GM11168 (cell line): ENCODE results near the gene AMIGO3.

Experiments
- in situ Hi-C: fragments of 300-500 bp; cut with MboI; formaldehyde crosslinking; loops from one replicate; pipeline ENCODE4 v1.12.0; 2022; ENCODE audit warnings: low sequenced_read_pairs; ENCODE audit not compliant: unreplicated experiment

Gene AMIGO3

DNA sequence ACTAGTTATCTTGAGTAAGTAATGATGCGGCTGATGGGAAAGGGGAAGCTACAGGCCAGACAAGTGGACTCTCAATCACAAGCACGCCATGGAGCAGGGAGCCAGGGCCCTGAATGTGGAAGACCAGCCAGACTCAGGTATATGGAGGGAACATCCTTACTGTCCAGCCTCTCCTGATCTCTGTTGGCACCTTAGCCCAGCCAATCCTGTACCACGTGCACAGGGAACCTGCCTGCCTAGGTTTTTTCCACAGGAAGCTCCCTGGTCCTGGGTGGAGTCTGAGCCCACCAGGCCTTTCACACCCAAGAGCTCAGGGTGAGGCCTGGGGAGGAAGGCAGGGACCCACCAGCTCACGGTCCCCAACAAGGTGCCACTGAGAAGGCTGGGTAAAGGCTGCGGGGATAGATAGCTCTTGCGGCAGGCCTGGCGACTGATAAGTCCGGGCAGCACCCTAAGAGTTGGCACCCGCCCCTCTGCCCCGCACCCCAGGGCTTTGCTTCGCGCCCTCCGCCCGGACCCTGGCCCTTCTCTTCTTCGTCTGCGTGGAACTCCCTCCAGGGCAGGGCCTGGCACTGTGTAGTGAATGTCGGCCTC lies 46.3 kb downstream of the AMIGO3 start:
- in situ Hi-C loops: no loop called here

- in situ Hi-C loops: no loop called here
Observed at GRCh38 chr3:49671291-49672288, 47.9 kb downstream of the AMIGO3 start.

DNA sequence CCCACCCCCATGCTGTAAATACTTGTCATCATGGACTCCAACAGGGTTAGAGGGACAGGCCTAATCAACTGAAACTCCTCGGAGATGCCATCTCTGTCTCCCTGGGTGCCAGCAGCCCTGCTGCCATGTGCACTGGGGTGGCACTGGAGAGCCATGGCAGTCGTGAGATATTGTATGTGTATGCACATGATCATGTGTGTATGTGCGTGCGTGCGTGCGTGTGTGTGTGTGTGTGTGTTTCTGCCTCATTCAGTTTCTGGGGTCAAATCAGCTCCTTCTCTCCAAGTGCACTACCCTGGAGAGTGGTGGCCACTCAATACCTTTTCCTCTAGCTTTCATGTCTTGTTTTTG lies 48.6 kb downstream of the AMIGO3 start:
- in situ Hi-C loops: no loop called here

DNA sequence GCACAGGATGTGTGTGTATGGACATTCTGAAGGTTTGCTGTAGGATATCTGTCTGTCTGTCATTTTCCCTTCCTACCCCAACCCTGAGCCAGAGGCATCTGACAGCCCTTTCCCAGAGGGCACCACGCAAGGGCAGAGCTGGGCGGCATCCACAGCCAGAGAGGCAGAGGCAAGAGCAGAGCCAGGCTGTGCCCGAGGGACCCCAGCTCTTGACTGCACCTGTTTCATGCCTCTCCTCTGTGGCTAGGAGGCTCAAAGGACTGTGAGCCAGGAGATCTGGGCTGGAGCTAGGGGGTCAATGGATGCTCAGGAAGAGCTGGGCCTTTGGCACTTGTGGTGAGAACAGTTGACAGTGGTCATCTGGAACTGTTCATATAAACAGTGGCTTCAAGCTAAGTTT lies 50.1 kb downstream of the AMIGO3 start:
- in situ Hi-C loops: no loop called here

DNA sequence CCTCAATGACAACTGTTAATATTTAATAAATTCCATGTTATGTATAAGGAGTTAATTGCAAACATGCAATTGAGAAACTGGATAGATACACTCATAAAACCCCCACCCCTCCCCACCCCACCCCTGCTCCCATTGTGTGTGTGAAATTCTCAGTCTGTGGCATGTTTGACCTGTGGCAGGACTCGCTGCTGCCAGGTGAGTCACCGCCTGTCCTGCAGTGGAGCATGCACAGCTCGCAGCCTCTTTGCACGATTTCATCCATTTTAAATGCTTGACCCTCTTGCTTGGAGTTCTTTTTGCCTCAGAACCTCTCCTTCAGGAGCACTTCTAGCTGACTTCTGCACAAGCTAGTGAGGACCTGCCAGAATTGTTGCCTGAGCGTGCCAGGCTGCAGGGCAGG lies 50.6 kb downstream of the AMIGO3 start:
- in situ Hi-C loops: no loop called here

DNA sequence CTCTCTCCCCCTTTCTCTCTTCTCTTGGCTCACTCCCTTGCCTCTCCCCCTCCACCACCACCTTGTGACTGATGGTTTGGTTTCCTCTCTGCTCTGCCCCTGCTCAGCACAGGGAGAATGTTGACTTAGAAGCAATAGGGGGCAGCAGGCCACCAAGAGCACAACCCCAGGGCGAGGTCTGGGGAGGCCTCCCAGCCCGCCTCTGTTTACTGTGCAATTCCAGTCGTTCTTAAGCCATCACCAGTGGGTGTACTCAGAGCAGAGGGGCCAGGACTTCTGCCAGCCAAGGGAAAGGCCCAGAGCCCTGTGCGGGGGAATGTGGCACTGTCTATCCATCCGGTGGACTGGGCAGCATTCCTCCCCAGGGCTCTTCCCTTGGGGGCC lies 51.1 kb downstream of the AMIGO3 start:
- in situ Hi-C loops: no loop called here

DNA sequence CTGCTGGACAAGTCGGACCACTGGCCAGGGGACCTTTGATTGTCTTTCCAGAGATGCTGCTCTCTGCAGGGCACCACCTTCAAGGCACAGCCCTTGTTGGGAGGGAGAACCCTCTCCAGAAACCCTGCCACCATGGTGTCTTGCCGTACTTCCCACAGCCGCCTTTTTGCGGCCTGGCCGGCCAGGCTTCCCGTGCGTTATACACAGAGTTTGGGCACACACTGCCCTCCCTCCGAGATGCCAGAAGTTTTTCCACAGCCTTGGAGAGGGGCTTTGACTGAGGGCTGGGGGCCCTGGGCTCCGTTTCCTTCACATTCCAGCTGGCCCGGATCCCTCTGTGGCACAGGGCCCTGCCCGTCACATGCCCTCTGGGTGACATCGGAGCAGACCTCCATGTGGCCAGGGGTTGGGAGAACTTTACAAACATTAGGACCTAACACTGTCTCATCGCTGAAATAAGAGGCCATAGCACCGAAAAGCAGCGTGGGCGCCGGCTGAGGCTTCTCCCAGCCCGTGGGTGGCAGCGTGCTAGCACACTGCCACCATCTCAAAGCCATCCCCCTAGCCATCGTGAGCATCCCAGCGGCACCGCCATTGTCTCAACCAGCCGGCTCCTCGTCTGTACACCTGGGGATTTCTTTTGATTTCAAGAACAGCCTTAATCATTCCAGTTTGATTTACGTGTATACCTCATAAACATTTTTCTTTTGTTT lies 51.6 kb downstream of the AMIGO3 start:
- in situ Hi-C loops: no loop called here
